GM18870 (cell line): ENCODE results near the gene JAZF1.

Experiments used
- ATAC-seq: cut with Tn5 transposase; IDR thresholded peaks from one replicate; pipeline ENCODE4 v1.9.1; 2021; ENCODE audit warnings: moderate library complexity; ENCODE audit not compliant: unreplicated experiment

Gene JAZF1

DNA sequence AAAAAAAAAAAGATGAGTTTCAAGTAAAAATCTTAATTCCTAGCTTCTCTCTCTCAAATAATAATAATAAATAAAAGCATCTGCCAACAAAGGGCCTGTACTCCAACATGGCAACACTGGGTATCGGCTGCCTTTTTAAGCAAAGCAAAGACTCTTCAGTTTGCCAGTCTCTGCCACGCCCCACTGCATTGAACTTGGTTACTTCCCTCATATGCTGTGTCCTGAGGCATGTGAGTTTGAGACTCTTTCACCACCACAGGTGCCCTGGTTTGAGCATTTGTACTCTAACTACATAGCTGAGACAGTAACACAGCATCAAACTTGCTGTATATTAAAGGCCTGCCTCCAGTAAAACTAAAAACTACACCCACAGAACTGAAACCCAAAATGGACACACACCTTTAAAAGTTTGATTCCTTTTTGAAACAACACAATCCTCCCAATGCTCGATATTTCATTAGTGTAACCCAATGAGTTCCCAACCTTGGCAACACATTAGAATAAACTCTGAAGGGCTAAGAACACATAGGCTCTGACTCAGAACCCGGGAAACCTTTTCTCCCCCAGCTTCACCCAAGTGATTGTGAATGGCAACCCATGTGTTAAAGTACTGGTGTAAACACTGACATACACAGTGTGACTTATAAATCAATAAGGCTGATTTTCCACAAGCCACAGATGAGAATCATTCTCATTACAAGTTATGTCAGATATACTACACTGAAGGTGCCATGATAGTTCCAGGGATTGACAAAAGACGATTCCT, 12.0 kb downstream of the JAZF1 start:
- ATAC-seq, result no peak

DNA sequence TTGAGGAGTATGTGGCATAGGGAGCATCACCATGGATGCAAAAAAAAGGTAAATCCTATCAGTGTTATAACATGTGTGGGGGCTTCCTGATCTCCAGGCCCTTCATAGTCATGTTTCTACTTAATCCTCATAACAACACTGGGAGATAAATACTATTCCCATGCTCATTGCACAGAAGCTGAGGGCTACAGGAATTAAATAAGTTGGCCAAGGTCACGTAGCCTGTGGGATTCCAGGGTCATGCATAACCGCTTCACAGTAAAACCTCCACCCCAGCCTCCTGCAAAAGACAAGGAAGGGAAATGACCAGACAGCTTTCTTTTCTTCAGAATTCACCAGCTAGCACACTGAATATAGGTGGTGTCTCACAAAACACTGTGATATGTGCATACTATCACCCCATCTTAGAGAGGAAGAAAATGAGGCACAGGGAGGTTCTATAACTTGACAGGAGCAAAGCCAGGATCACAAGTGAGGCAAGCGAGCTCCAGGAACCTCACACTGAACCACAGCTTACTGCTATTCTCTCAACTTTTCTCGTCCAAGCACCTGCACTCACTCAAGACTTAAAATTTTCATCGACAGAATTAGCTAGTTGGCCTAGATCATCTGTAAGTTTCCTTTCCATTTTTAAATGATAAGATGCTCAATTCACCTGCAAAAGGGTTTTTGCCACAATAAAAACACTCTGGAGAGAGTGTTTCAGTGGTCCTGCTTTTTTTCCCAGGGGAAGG, 13.4 kb downstream of the JAZF1 start:
- ATAC-seq, result no peak

DNA sequence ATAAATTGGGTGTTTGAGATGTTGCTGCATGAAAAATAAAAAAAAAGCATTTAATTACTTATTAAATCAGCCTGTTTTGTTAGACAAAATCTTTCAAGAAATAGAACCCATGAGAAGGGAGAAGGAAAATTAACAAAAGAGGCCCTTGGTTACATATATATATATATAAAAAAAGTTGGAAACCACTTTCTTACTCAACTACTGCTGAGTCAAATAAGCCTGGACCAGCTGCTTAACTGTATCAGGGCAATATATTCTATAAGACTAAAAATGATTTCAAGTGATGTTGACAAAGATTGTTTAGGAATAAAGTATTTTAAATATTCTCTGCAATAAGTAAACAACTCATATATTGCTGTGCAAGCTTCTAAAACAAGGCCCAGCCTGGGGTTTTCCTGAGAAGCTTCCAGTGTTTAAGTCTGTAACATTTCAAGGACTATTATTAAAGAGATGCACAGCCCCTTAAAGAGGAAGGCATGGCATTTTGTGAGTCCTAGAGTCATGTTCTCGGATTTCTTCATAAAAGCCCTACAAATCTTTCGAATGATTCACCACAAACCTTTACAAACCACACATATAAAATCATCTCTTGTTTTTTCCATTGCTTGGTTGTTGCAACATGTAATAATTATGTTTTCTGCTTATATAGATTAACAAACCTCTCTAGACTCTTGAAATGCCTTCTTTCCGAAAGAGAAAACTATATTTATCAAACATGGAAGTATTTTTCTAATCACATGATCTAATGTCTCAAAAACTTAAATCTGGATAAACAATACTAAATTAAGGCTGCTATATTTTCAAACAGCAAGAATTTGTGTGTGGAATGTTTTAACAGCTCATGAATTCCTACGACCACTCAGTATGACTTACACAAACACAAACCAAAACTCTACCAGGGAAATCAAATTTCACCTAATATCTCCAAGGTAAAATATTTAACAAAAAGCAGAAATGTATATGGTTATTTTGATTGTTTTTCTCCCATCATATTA, 14.3 kb downstream of the JAZF1 start:
- no peak for ATAC-seq

DNA sequence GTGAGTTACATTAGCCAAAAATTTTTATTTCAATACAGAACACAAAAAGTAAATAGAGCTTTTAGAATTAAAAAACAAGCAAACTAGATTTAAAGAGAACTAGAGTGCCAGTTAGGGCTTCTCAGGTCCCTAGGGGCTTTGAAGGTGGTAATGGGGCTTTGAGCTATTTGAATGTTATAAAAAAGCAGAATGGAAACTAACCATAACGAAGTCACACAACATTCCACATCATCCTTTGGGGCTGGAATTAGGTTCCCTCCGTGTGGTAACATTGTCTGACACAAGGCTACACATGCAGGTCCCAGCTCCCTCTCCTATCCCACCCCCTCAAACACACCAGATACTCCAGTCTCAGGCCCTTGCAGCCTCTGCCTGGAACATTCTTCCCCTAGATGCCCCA, 15.3 kb downstream of the JAZF1 start:
- ATAC-seq, result no peak

DNA sequence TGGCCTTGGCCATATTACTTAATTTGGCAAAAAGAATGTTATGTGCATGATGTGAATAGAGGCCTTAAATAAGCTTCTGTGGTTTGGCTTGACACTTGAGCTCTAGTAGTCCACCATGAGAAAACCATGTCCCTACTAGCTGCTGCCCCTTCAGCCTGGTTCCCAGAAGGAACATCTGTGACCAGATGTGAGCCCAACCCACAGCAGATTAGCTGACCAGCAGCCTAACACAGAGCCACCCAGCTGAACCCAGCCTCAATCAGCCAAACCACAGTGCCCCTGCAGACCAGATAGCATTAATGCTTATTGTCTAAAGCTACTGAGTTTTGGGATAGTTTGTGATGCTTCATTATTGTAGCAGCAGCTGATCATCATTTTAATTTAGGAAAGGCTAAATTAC, 16.6 kb downstream of the JAZF1 start:
- ATAC-seq, result no peak

DNA sequence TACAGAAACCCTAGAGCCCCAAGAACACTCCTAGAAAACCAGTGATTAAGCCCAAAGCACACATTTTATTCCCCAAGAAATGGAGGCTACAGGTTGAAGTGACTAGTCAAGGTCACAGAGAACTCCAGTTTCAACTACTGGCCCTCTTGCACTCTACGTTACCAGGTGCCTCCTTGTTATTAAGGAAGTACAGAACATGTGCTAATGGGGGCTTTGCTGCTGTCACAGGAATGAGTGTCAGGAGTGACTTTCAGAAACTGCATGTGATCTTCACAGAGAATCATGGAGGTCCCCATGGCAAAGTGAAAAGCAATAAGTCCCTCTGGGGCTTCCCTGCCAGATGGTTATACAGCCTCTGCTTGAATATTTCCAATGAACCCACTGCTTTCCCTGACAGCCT, 19.3 kb downstream of the JAZF1 start:
- ATAC-seq, result no peak

DNA sequence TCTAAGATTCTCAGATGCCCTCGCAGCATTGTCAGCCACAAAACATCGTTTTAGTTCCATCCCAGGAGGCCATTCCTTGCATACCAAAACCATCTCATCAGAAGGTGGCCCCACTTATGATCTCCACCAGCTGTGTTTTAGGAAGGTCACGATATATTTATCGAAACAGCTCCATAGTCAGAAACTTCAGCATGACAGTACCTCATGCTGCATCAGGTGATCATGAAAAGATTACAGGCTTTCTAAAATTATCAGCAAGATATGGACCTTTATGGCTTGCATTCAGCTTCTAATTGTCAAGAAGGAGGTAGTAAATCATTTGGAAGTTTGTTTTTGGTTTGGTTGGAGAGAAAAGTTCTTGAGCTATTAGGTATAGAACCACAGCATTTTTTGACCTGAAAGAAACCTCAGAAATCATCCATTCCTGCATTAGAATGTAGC, 20.0 kb downstream of the JAZF1 start:
- ATAC-seq, result no peak

DNA sequence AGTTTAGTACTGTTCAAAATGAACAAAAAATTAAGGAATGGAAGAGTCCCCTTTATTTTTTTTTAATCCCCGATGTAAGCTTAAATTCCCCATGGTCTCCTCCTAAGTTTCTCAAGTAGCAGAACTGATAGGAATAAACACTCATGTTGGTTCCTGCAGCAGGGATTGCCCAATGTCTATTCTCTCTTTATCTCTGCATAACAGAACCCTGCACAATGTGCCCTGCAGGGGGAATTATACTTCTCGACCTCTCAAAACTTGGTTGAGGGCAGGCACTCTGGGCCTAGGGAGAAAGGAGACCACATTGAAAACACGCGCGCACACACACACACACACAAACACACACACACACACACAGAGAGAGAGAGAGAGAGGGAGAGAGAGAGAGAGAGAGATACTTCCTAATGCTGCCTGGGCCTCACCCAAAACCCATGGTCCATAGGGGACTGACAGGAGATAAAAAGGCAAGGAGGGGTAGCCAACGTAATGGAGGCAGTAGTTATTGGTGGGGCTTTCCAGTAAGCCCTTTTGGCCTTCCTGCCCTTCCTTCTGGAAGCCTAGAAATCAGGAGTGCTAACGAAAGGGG, 22.7 kb downstream of the JAZF1 start:
- ATAC-seq, result no peak

DNA sequence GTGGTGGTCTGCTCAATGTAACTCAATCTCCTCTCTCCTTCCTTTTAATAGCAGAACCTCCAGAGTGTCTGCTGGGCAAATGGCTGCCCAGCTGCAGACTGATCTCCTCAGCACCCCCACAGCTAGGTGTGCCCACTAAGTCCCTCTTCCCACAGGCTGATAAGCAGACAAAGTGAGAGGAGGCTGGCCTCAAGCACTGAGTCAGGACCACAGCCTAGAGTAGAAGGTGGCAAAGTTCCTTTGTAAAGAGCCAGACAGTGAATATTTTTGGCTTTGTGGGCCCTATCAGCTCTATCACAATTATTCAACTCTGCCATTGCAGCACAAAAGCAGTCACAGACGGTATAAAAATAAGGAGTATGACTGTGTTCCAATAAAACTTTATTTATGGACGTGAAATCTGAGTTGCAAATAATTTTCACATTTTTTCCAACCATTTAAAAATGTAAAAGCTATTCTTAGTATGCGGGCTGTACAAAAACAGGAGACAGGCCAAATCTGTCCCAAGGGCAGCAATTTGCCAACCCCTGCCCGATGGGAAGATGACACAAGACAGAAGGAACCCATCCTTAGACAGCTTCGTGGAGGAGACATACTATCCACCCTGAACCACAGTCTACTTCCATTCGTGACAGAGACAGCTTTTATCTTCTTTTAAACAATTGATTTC, 23.4 kb downstream of the JAZF1 start:
- no peak for ATAC-seq

DNA sequence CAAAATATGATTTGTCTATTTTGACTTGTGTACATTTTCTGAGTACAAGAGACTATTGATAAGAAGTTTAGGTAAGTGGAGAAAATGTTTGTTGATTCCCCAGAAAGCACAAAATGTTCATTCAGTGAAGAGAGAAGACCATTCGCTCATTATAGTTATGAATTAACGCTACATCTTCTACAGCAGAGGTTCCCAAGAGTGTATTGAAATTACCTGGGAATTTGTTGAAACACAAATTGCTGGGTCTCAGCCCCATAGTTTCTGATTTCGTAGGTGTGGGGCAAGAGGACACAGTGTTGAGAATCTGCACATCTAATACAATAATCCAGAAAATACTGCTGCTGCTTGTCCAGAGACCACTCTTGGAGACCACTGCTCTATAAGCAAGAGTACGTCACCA, 24.2 kb downstream of the JAZF1 start:
- ATAC-seq, result no peak

DNA sequence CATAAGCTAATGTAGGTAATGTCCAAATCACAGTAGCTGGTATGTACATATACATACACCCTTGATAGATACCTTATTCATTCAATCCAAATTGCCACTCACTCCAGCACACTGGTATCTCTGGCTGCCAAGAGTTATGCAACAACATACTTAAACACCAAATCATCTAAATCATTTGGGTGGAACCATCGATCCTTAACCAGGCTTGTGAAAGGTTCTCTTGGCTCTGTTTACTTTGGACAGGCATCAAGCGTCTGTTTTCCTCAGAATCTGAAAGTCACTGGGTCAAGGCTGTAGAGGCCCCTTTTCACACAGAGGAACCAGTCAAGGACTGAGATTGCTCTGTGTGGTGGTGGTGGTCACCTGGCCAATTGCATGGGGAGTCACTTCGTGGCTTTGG, 24.6 kb downstream of the JAZF1 start:
- no peak for ATAC-seq

DNA sequence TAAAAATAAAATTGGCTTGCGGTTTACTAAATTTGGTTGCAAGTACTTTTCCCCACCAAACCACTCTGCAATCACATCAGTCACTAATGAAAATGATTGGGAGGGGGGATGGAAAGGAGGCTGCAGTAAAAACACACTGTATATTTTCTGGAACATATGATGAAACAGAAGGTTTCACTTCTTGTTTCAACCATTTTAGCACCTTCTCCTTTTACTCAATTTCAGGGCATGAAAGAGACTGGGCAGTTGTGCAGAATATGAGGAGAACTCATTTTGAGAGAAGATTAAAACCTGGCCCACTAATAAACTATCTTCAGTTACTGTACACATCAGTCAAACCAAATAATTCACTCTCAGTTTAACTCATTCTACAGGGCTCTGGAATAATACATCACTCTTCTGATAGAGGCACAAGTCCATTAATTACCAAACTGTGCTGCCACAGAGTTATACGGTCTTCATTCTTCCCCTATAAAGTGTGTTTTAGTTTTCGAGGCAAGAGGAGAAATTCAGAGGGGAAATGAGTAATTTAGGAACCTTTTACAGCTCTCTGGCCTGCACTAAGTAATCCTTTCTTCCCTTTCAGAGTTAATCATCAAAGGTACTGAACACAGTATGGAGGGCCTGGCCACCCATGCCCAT, 25.5 kb downstream of the JAZF1 start:
- ATAC-seq, result peak; percentile 77

DNA sequence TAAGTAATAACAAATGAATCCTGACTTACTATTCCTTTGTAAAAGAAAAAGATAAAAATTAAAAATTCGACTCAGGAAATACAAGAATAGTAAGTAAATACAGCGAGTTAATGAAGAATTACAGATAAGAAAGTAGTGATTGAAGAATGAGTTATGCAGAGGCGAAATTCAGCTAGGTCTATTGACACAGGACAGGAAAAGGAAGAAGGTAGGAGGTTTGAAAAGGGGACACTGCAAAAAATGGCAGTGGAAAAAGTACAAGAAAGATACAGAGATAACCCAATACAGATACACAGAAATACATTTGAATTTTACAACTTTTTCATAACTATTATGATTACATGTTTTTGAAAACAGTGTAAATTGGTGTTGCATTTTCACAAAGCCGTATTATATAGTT, 28.0 kb downstream of the JAZF1 start:
- ATAC-seq, result no peak

DNA sequence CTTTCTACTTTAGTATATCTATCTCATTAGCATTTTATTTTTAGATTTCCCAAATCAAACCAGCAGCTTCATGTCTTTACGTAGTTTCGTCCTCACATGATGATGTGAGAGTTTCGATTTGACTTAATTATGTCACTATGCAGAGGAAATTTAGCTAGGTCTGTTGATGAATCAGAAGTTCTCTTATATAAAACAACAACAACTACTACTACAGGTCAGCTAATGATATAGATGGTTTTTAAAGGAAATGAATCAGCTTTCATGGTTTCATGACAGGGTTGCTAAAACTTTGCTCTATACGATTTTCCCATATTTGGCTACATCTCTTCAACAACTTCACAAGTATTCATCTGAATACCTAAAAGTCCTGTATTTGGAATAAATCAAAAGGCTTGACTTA, 28.6 kb downstream of the JAZF1 start:
- peak; percentile 35 for ATAC-seq

DNA sequence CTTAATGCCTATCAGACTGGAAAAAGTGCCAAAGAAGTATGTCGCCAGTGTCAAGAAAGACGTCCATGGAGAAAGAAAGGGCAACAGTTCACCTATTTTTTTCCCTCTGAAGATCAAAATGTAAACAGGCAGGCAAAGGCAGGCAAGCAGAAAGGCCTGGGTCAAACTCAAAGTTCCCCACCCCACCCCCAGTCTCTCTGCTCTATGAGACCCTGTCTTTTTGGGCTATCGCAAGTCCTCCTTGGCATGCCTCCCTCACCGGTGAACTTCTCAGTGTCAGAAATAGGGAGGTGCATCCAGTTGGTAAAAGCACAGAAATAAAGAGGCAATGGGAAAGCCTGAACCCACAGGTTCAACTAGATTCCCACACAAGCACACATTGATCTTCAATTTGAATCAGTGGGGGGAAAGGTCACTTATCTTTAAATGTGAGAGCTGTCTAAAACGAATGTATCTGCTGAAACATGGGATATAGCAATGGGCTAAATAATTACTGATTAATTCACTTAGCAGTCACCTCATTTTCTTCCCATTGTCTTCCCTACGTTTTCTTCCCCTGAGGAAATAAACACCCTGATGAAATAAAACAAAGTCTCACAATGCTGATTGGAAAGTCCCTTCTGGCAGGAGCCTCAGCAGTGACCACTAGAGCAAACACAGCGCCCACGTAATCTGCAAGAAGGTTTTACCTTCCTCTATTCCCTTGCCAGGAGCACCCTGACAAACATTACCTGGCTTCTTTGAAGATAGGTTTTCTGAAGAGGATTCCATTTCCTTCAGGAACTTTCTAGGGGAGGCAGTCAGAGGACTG, 31.1 kb downstream of the JAZF1 start:
- no peak for ATAC-seq

DNA sequence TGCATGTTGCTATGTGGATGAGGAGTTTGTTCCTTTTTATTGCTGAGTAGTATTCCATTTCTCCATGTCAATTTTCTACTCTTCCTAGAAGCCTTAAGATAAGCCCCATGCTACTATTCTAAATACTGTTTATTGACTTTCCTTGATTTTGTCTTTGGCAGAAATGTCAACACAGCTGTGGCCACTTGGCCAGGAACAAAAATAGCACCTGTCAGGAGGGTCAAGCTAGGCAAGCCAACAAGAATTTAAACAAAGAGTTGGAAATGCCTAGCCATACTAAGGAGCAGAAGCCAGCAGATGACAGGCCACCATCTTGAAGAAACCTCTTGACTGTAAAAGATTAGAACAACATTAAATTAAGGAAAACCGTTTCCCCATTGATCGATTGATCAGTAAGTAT, 34.7 kb downstream of the JAZF1 start:
- no peak for ATAC-seq

DNA sequence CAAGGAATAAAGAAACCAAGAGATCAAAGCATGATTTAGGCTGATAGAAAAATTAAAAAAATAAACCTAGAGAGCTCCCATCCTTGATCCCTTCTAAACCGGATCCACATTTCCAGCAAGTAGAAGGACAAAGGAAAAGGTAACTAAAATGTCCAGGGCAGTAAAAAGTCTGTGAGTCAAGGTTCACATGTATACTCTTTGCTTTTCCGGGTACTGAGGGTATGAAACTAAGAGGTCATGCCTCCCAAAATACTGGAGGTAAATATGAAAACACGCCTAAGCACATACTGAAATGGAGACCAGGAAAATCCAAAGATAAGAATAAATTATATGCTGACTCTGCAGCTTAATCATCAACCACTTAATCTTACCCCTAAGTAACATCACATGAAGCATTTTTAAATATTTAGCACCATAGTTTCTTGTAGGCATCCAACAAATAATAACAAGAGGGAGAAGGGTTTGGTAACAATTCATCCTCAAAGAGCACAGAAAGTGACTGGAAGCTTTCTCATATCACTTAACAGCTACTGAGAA, 35.4 kb downstream of the JAZF1 start:
- ATAC-seq, result no peak

DNA sequence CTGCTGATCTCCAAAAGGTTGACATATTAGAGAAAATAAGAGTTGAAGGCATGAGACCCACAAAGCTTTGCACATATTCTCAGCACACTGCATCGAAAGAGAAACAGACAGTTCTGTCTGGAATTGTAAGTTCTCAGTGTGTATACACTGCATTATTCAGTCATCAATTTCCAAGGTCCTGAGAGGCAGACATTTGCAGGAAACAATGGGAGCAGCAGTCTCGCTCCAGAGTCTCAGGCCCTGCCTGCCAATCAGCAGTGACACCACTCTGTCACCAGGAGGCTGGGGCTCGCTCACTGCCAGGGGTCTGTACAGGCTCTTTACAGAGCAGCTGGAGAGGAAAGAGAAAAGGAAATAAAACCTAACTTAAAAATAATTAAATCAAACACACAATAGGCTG, 36.3 kb downstream of the JAZF1 start:
- ATAC-seq, result no peak

DNA sequence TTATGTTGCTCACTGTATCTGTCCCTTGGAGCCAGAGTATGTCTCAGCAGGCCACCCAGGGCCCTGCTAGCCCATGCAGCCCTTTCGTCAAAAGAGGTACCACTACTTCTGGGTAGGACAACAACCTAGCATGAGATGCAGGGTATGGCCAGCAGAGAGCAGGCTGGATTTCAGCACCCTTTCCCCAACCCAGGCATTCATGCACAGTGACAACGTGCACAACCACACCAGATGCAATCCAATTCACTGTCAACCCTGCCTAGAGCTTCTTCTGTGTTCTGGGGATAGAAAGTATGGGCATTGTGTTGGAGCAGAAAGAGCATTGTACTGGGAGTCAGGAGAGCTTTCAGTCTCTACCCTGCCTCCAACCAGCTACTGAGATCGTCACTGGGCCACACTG, 37.9 kb downstream of the JAZF1 start:
- no peak for ATAC-seq
